IPS-NIHi11 (cell line): ENCODE results near the gene KPRP.

Experiments
- DNase-seq: peaks from one replicate; pipeline ENCODE4 v3.0.0; 2012; ENCODE audit warnings: mixed read lengths, low spot score

The KPRP gene

GRCh38 chr1:152774875-152775274, 17.1 kb downstream of the KPRP start, which contains the start of gene LCE1F:
LCE1F (plus strand) TSS chr1:152775140; CDS start chr1:152776372, 1,232 bp downstream.
- DNase-seq = no peak

DNA sequence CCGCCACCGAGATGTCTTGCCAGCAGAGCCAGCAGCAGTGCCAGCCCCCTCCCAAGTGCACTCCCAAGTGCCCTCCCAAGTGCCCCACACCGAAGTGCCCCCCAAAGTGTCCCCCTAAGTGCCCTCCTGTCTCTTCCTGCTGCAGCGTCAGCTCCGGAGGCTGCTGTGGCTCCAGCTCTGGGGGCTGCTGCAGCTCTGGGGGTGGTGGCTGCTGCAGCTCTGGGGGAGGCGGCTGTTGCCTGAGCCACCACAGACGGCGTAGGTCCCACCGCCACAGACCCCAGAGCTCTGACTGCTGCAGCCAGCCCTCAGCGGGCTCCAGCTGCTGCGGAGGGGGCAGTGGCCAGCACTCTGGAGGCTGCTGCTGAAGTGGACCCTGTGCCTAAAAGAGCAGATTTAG, 18.5 kb downstream of the KPRP start:
- DNase-seq = no peak

DNA sequence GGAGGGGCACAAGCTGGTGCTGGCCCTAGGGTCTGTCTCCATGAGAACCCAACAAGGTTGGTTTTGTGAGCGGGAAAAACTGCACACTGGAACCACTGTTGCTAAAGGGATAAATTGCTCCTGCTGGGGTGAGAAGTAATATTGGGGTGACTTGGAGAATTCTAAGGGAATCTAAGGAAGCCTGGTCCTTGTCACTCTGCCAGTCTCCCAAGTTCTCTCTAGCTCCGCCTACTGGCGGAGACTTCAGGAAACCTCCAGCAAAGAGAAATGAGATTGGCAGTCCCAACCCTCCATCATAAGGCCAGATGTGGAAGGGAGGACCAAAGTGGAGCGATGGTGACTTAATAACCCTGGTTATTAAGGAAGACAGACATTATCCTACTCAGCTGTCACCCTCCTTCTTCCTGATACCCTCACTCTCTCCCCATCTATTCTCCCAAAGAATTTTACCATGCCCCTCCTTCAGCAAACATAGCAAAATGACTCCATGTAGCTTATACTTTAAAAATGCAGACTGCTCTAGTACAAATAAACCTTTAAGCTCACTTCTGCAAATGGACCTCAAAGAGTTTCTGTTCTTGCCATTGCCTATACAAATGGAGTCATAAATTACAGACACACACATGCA, 19.8 kb downstream of the KPRP start:
- no peak for DNase-seq

GRCh38 chr1:152783095-152783494, 25.3 kb downstream of the KPRP start:
- DNase-seq = no peak

- DNase-seq = no peak
These were observed 28.3 kb downstream of the KPRP start, which contains the start of gene LCE1E for GRCh38 chr1:152786077-152786476. LCE1E (plus strand) TSS chr1:152786257; CDS start chr1:152787300, 1,043 bp downstream.

GRCh38 chr1:152795686-152796085, 37.9 kb downstream of the KPRP start:
- DNase-seq = no peak

DNA sequence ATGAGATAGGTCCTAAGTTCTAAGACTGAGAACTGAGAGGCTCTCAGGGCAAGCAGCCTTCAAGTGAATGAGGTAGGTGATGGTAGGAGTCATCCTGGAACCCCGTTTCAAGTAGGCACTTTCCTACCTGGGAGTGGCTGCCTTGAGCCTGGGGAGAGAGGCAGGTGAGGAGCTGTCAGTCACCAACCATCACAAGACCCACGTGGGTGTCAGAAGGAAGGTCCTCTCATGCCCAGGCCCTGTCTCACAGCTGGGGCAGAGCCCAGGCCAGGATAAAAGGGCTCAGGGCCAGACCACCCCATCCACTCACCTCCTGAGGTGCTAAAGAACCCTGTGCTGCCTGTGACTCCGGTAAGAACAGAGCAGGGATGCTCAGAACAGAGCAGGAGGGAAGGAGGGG, 38.6 kb downstream of the KPRP start, which contains the start of gene LCE1D:
TSS of gene LCE1D (plus strand) at position 301 of the 400 bp plus-strand sequence. CDS start 1,074 bp downstream, outside the sequence.
- no peak for DNase-seq

DNA sequence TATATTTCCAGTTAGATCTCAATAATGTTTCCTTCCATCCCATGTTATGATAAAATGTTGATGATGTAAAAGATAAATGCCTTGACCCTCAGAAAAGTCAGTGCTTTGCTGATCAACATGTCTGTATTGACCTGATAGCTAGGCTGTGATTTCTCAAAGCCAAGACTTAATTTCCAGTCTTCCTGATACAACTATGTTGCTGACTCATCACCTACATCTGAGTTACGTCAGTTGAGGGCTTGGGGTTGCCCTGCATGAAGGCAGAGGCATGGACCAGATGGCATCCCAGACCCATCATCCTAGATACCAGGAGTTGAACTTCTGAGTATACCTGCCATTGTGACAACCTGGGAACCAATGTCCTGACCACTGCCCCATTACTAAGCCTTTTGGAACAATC, 43.5 kb downstream of the KPRP start:
- DNase-seq = no peak

- no peak for DNase-seq
These were observed 48.8 kb downstream of the KPRP start, which contains the start of gene LCE1C for GRCh38 chr1:152806576-152806975. LCE1C (minus strand) TSS chr1:152806651; CDS start chr1:152805478, 1,173 bp downstream.

- DNase-seq = no peak
These were observed 53.2 kb downstream of the KPRP start for GRCh38 chr1:152811050-152811449.
